Activated T-cell treated with anti-CD3 and anti-CD28 coated beads, Interleukin-2, amount 50 U/mL, for 4 hours (primary cell): ENCODE measurements around the gene SET. TPM values are rescaled to one million over a fixed set of nuclear protein-coding genes. Genes with fewer than 3 reads are reported as not detected.
A peak's percentile ranks its signal among the peaks of the same experiment; 100 is the strongest.
"Not testable (repeated sequence)": the region's sequence is repeated elsewhere in the genome, so short reads cannot be mapped to it uniquely, and the experiment has no call there.

Source experiments
- ATAC-seq, 2 donors: fragments of 200-7000 bp; cut with Tn5 transposase; one replicate each; pipeline ENCODE4 v1.10.0; 2021
- DNase-seq: peaks from one replicate; pipeline ENCODE4 v3.0.0-alpha.2; 2020
- H3K27me3 Mint-ChIP-seq: one replicate; pipeline ENCODE4 v1.8.0; 2021; ENCODE audit warnings: low read depth, mixed read lengths
- H3K36me3 Mint-ChIP-seq: one replicate; pipeline ENCODE4 v1.8.0; 2022; ENCODE audit warnings: mixed read lengths; ENCODE audit not compliant: insufficient read depth
- H3K4me1 Mint-ChIP-seq: one replicate; pipeline ENCODE4 v1.8.0; 2021; ENCODE audit warnings: low read depth, mixed read lengths
- H3K4me3 Mint-ChIP-seq: one replicate; pipeline ENCODE4 v1.8.0; 2021; ENCODE audit warnings: mild to moderate bottlenecking, moderate library complexity, mixed read lengths
- H3K9me3 Mint-ChIP-seq: one replicate; pipeline ENCODE4 v1.8.0; 2021; ENCODE audit warnings: mixed read lengths
- total RNA-seq, 3 donors: library from RNA; stranded (reverse); gene quantifications; one replicate each; pipeline ENCODE4 v1.2.1, GENCODE V29; 2021

The SET gene
- total RNA-seq, 3 donors from 2014 or later, result 761 to 865 (median 792) TPM

DNA sequence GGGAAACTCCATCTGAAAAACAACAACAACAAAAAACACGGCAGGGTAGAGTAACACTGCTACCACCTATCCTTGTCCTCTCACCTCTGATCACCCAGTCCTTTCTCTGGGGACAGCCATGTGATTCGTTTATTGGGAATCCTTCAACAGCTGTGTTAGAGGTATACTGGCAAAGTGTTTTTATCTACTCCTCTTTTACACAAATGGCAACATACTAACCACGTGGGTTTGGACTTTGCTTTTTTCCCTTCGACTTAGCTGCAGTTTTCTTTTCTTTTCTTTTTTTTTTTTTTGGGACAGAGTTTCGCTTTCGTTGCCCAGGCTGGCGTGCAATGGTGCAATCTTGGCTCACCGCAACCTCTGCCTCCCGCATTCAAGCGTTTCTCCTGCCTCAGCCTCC is 11.2 kb upstream of the SET start:
- Mint-ChIP-seq H3K4me3 (no peak overlapping the region), H3K4me1 (no peaks in the 10 kb centered on the region), H3K9me3 (no peaks in the 10 kb centered on the region), H3K36me3 (peaks cover 3% of the 10 kb centered on the region), H3K27me3 (no peaks in the 10 kb centered on the region)
- DNase-seq (no peak), ATAC-seq (no peak)

DNA sequence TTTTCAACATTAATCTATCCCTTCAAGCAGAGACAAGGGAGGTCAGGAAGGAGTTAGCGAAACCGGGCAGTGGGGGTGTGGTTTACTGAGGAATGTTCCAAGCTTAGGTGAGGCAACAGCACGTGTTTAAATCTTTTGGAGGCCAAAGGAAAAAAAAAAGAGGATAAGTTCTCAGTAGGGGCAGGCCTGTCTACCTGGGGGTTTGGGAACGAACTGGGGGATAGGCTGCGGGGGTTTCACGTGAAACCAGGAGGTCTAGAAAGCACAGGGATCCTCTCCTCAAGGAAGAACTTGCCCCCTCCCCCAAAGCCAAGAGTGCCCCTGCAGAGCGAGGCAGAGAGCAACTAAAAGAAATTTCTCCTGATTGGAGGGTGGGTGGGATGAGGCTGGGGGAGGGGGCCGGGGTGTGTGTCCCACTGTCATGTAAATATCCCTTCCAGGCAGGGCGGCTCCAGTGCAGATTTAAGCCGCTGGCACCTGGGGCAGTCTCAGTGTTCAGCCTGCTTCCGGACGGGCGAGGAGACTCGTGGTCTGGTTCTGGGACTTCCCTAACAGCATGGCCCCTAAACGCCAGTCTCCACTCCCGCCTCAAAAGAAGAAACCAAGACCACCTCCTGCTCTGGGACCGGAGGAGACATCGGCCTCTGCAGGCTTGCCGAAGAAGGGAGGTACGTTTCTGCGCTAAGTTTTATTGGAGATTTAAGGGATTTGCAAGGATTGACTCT is 5.5 kb upstream of the SET start:
- Mint-ChIP-seq H3K36me3 (peaks cover 5% of the 10 kb centered on the region), H3K4me1 (peaks cover 42% of the 10 kb centered on the region), H3K27me3 (no peaks in the 10 kb centered on the region), H3K9me3 (no peaks in the 10 kb centered on the region), H3K4me3 (peak overlapping the region; percentile 97)
- ATAC-seq, result peak in 1 of 2 donors; percentile 8
- DNase-seq, result no peak

DNA sequence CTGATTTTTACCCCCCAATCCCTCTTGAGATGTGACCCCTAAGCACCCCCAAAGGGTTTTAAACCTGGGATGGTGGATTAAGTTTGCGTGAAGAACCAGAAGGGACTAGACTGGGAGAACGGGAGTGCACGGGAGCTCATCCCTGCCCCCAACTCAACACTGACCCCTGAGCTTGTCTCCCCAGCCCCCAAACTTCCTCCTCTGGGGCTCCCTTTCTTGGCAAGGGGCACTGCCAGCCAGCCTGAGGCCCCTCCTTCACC is 5.0 kb upstream of the SET start:
- H3K27me3 Mint-ChIP-seq, result no peaks in the 10 kb centered on the region
- H3K4me1 Mint-ChIP-seq, result peaks cover 42% of the 10 kb centered on the region
- H3K4me3 Mint-ChIP-seq, result peak overlapping the region; percentile 97

DNA sequence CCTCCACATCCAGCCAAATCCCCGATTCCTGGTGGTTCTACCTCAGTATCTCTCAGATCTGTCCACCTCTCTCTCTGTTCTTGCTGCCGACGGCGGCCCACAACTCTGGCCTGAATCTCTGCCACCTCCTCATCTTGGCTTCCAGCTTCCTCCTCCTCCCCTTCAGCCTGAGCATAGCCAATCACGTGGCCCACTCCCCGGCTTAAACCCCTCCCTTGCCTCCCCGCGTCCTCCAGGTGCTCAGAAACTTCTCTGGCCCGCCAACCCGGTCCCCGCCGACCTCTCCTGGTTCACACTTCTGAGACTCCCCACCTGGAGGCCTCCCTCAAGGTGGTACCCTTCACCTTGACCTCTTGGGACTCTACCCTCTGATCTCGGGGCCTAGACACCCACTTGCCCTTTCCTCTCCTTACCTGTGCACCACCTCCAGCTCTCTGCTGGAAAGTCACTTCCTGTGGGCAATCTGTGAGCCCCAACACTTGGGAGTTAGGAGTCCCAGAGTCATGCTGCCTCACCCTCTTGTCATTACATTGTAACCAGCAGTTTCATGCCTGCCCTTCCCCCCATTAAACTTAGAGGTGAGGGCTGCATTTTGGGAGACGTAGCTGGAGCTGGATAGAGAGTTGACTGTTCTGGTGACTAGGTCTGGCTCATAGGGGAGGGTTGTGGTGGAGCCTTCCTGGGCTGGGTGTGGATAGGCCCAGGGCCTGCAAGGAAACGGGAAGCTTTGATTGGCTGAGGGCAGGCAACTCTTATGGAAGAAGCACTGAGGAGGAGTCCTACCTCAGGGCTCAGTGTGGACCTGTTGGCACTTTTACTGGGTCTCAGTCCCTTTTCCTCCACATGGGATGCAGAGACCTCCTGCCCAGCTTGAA is 4.5 kb upstream of the SET start:
- H3K4me3 Mint-ChIP-seq, result peak overlapping the region; percentile 97
- no peaks in the 10 kb centered on the region for H3K9me3 Mint-ChIP-seq
- no peaks in the 10 kb centered on the region for H3K27me3 Mint-ChIP-seq

More for the DNA sequence above, 5.0 kb upstream of the SET start:
- Mint-ChIP-seq H3K9me3 (no peaks in the 10 kb centered on the region), H3K36me3 (peaks cover 5% of the 10 kb centered on the region)
- DNase-seq, result no peak
- no peak for ATAC-seq

DNA sequence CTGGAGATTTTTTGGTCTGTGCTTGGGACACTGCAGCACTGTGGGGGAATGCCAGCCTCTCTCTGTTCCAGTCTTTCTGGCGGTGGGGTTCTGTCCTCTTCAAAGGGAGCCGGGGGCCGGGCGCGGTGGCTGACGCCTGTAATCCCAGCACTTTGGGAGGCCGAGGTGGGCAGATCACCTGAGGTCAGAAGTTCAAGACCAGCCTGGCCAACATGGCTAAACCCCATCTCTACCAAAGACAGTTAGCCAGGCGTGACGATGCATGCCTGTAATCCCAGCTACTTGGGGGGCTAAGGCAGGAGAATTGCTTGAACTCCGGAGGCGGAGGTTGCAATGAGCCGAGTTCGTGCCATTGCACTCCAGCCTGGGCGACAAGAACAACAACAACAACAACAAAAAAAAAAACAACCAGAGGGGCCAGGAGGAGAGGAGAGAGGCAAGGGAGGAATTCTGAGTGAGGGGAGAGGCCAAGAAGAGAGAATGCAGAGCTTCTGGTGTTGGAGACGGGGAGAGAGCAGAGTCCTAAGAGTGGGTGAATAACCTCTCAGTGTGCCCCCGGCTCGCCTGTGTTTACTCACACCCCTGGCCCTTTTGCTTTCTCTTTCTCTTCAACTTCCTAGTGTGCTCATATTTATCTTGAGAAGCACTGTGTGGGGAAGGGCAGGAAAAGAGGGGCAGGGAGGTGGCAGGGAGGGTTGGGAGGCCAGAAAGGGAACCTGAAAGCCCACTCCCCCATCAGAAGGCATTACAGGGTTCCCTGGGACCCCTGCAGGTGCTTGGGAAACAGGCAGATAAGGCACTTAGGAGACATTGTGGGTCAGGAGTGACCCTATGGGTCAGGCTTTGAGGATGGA is 3.2 kb upstream of the SET start:
- H3K4me1 Mint-ChIP-seq, result peaks cover 42% of the 10 kb centered on the region
- H3K36me3 Mint-ChIP-seq, result peaks cover 10% of the 10 kb centered on the region
- H3K27me3 Mint-ChIP-seq, result no peaks in the 10 kb centered on the region
- ATAC-seq (peak; percentile 19), DNase-seq (peak; percentile 39)
- peak overlapping the region; percentile 97 for H3K4me3 Mint-ChIP-seq
- H3K9me3 Mint-ChIP-seq, result no peaks in the 10 kb centered on the region

More for the DNA sequence above, 4.5 kb upstream of the SET start:
- ATAC-seq (peak; percentile 42 to 44), DNase-seq (peak; percentile 61)
- peaks cover 5% of the 10 kb centered on the region for H3K36me3 Mint-ChIP-seq
- peaks cover 42% of the 10 kb centered on the region for H3K4me1 Mint-ChIP-seq

DNA sequence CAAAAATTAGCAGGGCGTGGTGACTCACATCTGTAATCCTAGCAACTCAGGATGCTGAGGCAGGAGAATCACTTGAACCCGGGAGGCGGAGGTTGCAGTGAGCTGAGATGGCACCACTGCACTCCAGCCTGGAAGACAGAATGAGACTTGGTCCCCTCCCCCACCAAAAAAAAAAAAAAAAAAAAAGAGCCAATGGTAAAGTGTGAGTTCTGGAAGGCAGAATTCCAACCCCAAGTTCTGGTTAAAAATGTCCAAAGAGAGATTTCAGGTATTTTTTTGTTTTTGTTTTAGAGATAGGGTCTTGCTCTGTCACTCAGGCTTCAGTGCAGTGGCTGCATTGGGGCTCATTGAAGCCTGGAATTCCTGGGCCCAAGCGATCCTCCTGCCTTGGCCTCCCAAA is 1.6 kb upstream of the SET start:
- no peak for ATAC-seq
- H3K9me3 Mint-ChIP-seq, result no peaks in the 10 kb centered on the region
- peaks cover 20% of the 10 kb centered on the region for H3K36me3 Mint-ChIP-seq
- peak overlapping the region; percentile 45 for H3K4me3 Mint-ChIP-seq
- peaks cover 53% of the 10 kb centered on the region for H3K4me1 Mint-ChIP-seq
- DNase-seq, result no peak
- H3K27me3 Mint-ChIP-seq, result no peaks in the 10 kb centered on the region

DNA sequence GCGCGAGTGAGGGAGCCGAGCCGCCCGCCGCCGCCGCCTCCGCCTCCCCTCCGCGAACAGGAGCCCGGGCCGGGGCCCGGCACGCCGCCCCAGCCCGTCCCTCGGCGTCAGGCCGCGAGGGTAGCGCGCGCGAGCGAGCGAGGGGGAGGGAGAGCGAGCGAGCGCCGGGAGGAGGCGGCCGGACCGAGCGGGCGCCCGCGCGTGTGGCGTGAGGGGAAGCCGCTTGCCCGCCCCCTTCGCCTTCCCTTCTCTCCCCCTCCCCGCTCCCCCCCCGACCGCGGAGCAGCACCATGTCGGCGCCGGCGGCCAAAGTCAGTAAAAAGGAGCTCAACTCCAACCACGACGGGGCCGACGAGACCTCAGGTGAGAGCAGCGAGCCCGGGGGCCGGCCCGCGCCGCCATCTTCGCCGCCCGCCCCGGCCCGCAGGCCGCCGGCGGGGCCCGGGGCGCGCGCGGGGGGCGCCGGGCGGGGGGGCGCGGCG is 312 bp downstream of the SET start:
- H3K27me3 Mint-ChIP-seq, result no peaks in the 10 kb centered on the region
- peak overlapping the region; percentile 60 for H3K4me3 Mint-ChIP-seq
- peak; percentile 16 to 20 for ATAC-seq
- peaks cover 28% of the 10 kb centered on the region for H3K36me3 Mint-ChIP-seq
- DNase-seq, result no peak
- H3K4me1 Mint-ChIP-seq, result peaks cover 54% of the 10 kb centered on the region
- H3K9me3 Mint-ChIP-seq, result no peaks in the 10 kb centered on the region

DNA sequence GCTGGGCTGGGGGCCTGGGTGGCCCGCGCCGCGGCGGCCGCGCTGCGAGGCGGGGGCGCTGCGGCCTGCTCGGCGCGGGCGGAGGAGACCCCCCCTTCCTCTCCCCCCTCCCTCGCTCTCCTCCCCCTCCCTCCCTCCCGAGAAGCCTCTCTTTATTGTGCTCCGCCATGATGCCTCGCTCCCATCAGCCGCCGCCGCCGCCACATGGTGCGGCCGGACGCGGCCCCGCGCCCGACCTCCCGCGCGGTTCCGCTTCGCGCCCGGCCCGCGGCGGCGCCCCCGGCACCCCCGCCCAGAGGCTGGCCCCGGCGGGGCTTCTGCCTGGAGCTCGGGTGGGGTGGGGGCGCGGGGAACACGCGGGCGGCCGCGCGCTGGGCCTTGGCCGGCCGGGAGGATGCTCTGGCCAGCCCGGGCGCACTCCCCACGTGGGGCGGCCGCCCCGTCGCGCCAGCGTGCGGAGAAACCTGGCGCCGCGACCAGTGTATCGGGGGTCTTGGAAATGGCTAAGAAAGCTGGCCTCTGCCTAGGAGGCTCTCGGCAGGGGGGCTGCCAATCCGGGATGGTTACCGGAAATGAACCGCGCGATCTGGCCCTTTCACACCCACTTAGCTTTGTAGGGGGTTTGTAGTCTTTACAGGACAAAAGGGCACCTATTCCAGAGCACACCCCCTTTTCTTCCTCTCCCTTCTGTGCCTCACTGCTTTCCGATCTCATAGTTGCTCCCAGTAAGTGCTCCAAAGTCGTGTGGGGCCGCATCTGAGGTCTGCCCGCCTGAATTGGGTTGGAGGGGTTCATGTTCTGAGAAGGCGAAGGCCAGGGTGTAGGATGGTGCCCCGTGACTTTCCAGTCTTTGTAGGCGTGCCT is 1.0 kb downstream of the SET start:
- peak; percentile 6 to 15 for ATAC-seq
- peak; percentile 52 for DNase-seq
- H3K36me3 Mint-ChIP-seq, result peaks cover 30% of the 10 kb centered on the region
- peaks cover 47% of the 10 kb centered on the region for H3K4me1 Mint-ChIP-seq
- H3K27me3 Mint-ChIP-seq, result no peaks in the 10 kb centered on the region
- H3K9me3 Mint-ChIP-seq, result no peaks in the 10 kb centered on the region
- H3K4me3 Mint-ChIP-seq, result peak overlapping the region; percentile 100

DNA sequence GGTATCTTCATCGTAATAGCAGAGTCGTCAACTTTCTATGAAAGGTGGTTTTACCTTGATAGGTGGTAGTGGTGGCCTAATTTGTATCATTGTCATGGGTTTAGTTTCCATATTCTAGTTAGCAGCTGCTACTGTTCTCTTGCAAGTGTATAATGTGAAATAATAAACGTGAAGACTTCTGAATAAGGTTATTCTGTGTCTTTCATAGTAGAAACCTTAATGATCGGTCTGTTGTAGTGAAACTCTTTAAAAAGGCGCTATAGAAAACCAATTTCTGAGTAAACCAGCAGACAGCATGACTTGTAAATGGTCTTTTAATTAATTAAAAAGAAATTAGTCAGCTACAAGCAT is 1.6 kb downstream of the SET start:
- Mint-ChIP-seq H3K36me3 (peaks cover 30% of the 10 kb centered on the region), H3K4me1 (peaks cover 41% of the 10 kb centered on the region), H3K27me3 (no peaks in the 10 kb centered on the region), H3K4me3 (peak overlapping the region; percentile 100), H3K9me3 (no peaks in the 10 kb centered on the region)
- DNase-seq (no peak), ATAC-seq (no peak)

DNA sequence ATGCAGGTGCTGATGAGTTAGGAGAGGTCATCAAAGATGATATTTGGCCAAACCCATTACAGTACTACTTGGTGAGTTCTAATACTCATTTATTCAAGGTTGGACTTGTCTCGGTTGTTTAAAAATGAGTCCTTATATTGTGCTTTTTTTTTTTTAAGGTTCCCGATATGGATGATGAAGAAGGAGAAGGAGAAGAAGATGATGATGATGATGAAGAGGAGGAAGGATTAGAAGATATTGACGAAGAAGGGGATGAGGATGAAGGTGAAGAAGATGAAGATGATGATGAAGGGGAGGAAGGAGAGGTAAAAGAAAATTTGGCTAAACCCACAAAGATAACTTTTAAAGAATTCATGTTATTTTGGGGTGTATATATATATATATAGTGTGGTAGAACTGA is 4.7 kb downstream of the SET start:
- not testable (repeated sequence) for ATAC-seq, H3K9me3 Mint-ChIP-seq, H3K27me3 Mint-ChIP-seq, DNase-seq
- peaks cover 42% of the 10 kb centered on the region for H3K36me3 Mint-ChIP-seq
- H3K4me1 Mint-ChIP-seq, result peaks cover 20% of the 10 kb centered on the region
- peak overlapping the region; percentile 5 for H3K4me3 Mint-ChIP-seq

DNA sequence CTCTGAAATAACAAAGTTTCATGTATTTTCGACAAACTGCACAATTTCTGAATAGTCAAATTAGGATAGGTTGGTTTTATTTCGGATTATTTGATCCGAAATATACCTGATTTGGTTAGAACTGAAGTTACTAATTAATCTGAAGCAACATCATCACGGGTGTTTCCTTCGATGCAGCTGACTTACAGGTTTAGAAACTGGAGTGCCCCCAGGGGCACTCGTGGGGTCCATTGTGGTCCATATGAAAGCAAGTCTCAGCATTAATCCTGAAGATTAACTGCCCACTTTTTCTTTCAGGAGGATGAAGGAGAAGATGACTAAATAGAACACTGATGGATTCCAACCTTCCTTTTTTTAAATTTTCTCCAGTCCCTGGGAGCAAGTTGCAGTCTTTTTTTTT is 5.3 kb downstream of the SET start:
- no peak for ATAC-seq
- no peaks in the 10 kb centered on the region for H3K9me3 Mint-ChIP-seq
- no peak overlapping the region for H3K4me3 Mint-ChIP-seq
- peaks cover 20% of the 10 kb centered on the region for H3K4me1 Mint-ChIP-seq
- peaks cover 42% of the 10 kb centered on the region for H3K36me3 Mint-ChIP-seq
- no peak for DNase-seq
- no peaks in the 10 kb centered on the region for H3K27me3 Mint-ChIP-seq

DNA sequence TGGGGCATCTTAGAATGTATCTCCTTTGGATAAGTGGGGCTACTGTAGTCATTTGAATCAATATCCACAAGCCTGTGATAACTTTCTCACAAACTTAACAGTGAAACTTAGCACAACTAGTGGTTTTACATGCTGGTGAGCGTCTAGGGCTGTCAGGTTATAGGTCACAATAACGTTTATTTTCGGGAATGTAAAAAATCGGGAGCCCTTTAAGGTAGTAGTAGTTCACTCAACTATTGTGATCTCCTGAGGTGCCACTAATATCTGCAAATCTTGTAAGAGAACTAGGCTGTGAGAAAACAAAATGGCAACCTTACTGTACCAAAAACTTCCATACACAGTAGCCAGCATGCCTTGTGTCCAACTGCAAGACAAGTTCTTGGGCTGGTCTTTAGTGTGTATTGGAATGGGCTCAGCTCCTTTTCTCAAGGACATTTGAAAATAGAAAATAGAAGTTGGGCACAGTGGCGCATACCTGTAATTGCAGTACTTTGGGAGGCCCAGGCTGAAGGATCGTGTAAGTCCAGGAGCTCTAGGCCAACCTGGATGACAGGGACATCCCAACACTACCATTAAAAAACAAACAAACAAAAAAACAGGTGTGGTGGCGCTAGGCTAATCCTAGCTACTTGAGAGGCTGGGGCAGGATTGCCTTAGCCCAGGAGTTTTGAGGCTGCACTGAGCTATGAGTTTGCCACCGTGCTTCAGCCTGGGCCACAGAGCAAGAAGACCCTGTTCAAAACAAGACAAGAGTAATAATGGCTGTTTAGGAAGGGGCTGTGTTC is 8.1 kb downstream of the SET start:
- peaks cover 26% of the 10 kb centered on the region for H3K36me3 Mint-ChIP-seq
- no peaks in the 10 kb centered on the region for H3K27me3 Mint-ChIP-seq
- no peaks in the 10 kb centered on the region for H3K9me3 Mint-ChIP-seq
- H3K4me3 Mint-ChIP-seq, result no peak overlapping the region
- DNase-seq (no peak), ATAC-seq (no peak)
- H3K4me1 Mint-ChIP-seq, result peaks cover 16% of the 10 kb centered on the region
